Daoy (cell line): ENCODE results near the gene FMN1. TPM values are rescaled to one million over a fixed set of nuclear protein-coding genes. Genes with fewer than 3 reads are reported as not detected.

Source experiments
- DNase-seq: peaks from one replicate; pipeline ENCODE4 v3.0.0-alpha.2; 2015; ENCODE audit warnings: low read depth
- total RNA-seq: library from RNA; depleted of rRNA; stranded (reverse); fragments of >200 nt; shearing (Covaris generic); gene quantifications from 2 replicates; pipeline ENCODE4 v1.2.3, GENCODE V29; 2014; rRNA removed

The FMN1 gene
- total RNA-seq, 1 experiment from 2014 or later = 4.9 TPM

DNA sequence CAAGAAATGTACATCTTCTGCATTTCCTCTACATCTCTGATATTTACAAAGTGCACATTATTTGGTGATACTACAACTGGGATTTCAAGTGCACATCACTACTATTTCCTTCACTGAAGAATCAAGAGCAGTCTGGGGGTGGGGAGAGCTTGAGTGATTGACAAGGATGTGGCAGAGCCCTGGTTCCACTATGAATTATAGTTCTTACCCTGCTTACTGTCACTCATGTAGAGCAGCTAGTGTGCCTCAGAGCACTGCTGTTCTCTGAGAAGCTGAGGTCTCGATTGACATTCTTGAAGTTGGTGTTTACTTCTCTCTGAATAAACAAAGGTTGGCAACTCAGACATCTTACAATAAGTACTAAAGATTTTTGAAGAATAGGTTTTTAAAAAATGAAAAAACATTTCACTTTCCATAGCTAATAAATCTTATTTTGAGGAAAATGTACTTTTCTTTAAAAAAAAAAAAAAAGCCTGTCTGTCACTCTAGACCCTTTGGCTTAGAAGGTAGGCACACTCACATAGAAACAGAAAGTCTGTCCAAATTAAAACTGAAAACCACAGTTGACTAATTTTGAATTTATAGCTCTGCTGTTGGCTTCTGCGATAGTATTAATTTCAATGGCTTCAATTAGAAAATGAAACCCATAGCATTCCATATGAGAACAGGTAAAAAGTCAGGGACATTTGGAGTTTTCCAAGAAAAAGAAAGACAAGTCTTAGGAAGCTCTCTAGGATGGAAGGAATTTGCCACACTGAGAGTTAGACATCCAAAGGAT lies 471.2 kb downstream of the FMN1 start:
- no peak for DNase-seq

DNA sequence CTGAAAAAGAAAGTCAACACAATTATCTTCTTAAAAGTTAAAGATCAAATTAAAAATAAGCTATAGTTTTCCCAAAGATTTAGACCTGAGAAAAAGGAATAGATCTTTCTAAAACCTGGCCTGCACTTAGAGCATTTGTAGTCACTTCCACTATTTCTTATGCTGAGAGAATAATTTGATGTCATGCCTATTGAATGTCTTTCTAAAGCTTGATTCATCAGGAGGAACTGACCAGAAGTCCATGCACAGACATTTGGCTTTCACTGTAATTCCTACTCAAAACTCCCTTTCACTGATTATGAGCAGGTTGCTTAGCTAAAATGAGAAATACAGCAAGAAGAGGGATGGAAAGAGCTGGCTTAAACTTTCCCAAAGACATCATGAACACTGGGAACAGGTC lies 472.4 kb downstream of the FMN1 start:
- DNase-seq = no peak

DNA sequence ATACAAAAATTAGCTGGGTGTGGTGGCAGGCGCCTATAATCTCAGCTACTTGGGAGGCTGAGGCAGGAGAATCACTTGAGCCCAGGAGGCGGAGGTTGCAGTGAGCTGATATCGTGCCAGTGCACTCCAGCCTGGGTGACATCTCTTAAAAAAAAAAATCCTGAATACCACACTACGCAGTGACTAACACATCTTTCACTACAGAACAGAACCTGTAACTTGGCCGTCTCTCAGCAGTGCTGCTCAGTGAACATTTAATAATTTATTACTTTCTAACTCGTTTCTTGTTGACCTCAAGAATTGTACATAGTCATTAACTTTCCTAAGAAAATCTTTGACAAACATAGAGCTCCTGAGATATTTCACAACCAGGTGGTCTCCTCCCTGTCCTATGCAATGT lies 472.9 kb downstream of the FMN1 start:
- DNase-seq = no peak

DNA sequence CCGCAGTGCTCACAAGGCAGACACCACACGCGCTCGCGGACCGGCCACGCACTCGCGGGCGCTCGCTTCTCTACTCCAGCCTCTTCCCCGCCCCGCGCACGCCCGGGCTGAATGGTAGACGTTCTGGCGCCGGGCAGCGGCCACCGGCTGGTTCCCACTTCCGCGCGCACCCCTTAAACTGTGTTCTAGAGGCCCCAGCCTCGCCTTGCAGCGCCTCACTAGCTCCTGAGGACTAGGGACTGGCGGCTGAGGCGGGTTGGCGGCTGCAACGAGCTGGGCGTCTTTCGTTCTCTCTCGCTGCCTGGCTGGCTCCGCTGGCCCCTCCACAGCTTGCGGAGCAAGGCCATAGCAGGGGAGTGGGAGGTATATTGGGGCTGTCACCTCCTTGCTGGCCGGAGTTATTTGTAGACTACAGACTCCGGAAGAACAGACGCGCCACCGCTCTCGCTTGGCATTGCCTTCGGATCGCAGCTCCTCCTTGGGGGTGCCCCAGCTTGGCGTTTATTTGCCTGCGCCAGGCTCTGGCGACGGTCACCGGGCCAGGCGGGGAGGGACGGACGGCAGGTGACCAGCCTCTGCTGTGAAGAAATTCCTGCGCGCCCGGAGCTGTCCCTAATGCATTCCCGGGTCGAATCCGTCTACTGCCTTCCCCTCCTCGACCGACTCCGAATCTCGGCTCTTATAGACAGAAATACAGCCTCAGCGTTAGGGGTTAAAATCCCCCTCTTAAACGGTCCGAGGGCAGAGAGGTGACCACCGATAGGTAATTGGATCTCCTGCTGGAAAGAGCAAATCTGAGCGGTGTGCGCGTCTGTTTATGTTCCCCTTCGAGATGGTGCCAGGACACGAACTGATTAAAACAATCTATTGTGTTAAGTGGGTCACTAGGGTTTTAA lies 475.4 kb downstream of the FMN1 start:
- peak; percentile 55 for DNase-seq

DNA sequence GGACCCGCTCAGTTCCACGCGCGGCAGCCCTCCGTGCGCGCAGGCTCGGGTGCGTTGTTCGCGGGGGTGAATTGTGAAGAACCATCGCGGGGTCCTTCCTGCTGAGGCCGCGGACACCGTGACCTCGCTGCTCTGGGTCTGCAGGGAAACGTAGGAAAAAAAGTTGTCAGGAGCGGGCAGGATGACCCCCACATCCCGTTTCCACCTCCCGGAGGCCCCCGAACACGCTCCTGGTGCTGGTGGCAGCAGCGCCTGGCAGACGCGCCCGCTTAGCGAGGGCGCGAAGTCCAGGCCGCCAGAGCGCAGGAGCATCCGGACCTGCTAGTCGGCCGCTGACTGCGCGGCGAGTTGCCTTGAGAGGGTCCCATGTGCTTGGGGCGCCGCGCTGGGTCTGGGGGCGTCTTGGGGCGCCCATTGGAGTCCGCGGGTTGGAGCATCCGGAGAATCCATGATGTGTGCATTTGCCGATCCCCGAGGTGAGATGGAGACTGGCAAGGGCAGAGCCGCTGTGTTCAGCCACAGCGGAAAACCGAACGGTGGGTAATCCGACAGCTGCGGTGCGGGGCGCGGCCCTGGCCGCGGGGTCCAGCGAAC lies 476.2 kb downstream of the FMN1 start:
- peak; percentile 70 for DNase-seq

DNA sequence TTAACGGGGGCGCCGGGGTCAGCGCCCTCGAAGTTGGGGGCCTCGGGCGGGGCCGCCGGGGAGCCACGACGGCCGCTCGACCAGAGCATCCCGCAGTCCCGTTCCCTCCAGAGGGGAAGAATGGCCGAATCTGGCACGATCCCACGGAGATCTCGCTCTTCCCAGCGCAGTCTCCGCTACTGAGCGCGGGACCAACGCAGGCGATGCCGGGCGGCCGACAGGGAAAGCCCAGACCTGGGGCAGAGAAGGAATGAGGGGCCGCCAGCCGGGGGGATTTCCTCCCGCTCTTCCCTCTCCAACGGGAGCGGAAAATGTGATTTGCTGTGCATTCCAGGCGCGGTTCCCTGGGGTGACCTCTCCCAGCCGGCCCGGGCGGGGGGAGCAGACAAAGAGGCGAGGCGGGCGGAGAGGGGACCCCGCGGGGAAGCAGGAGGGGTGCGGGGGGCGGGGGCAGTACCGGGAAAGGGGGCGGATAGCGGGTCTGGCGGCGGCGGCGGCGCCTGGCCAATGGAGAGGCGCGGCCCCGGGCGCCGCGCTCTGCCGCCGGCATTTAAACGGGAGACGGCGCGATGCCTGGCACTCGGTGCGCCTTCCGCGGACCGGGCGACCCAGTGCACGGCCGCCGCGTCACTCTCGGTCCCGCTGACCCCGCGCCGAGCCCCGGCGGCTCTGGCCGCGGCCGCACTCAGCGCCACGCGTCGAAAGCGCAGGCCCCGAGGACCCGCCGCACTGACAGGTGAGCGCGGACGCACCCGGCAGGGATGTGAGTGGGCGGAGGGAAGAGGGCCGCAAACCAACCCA lies 476.9 kb downstream of the FMN1 start, which contains the start of gene GREM1:
GREM1 (plus strand) TSS at position 579 of the 801 bp plus-strand sequence. CDS start 12,687 bp downstream, outside the sequence.
- peak; percentile 58 for DNase-seq

DNA sequence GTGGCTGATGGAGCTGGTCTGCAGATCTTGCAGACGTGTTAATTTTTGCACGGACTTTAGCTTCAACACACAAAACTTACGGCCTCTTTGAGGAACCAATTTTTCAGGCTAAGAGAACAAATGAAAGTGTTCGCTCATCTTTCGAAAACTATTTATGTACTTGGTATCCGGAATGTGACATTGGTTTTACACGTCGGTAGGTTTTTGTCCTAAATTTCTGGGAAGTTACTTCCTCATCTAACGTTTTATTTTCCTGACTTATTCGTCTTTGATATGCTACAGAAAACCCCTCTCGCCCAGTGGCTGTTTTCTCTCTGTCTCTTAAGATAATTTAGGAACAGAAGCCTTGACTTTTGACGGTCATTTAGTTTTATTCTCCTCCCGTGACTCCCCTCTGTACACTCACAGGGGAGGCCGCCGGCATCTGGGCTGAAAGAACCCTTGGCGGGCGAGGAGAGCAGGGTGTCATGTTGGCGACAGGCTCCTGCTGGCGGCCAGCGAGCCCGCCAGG lies 477.5 kb downstream of the FMN1 start:
- no peak for DNase-seq

DNA sequence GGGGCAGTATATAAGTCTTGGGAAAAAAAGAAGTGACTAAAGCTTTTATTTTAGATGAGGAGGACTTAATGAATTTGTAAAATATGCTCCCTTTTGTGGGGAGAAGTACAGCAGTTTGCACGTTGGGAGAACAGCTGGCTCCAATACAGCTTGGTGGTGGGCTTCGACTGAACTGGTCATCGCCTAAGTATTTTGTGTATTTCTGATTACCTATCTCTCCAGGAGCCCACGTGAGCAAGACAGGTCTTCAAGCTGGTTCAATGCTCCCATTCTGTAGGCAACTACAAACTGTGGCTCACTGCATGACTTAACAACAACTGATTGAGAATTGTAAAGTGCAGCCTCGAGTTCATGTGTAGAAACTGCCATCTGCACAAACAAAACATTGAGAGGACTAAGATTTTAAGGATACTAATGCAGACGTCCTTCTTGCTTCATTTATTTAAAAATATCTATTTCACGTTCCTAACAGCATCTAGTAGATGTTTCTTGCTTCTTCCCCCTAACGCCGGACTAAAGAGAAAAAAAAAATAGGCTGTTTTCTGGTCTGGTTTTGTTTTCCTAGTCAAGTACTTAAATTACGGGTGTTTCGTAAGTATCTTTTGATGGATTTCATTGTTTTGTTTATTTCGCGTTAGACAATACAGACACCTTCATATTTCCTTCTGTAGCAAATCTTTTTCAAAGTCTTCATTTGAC lies 478.1 kb downstream of the FMN1 start:
- DNase-seq = no peak

Other genes with a start within 250 kb of the FMN1 start
- gene RYR3, start 116.3 kb upstream of the FMN1 start, total RNA-seq = 0.74 and 4.7 TPM in 2 replicates